ENCODE data around the gene SHB.

GRCh38 chr9:38081356-38082108 is 12.5 kb upstream of the SHB start:
- TF ChIP-seq CTCF (IDR thresholded peaks at IDR 0.05; ENCODE audit: low read depth, low read length) (no peak), EZH2phosphoT487 (IDR thresholded peaks at IDR 0.05; ENCODE audit: low read depth) (no peak)
